ENCODE measurements around the gene UBL4A.
A peak's percentile ranks its signal among the peaks of the same experiment; 100 is the strongest.

UBL4A gene

DNA sequence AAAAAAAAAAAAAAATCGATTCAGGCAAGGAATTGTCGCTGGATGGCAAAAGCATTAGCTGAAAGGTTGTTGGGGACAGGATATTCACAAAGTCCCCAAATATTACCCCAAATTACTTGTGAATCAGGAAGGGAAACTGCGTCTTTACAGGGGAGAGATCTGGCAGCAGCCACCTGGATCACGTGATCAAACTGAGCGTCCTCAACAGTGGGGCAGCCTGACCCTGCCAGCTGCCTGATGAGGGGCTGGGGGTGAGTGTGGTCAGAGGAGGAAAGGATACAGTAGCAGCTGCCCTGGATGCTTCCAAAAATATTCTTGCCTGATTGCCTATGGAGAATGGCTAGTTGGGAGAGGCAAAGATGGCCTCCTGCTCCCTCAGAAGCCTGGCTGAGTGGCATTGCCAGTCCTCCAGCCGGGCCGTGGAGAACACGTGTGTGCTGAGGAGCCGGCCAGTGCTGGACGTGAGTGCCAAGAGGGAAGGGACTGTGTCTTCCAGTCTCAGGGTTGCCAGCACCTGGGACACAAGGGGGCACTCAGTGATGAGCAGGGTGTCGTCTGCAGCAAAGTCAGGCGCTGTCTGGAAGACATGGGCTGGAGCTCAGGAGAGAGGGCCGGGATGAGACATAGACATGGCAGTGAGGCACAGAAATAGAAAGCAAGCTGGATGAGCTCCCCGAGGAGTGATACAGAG lies 4.4 kb downstream of the UBL4A start:
- DNase-seq, result no peak

DNA sequence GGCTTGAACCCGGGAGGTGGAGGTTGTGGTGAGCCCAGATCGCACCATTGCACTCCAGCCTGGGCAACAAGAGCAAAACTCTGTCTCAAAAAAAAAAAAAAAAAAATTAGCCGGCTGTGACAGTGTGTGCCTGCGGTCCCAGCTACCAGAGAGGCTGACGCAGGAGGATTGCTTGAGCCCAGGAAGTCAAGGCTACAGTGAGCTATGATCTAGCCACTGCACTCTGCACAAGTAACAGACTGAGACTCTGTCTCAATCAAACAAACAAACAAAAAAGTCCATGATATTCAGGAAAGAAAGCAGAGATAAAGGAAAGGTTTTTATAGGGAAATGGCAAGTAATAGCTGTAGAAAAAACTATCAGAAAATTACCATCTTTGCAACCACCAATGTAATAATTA lies 5.2 kb downstream of the UBL4A start:
- no peak for DNase-seq

DNA sequence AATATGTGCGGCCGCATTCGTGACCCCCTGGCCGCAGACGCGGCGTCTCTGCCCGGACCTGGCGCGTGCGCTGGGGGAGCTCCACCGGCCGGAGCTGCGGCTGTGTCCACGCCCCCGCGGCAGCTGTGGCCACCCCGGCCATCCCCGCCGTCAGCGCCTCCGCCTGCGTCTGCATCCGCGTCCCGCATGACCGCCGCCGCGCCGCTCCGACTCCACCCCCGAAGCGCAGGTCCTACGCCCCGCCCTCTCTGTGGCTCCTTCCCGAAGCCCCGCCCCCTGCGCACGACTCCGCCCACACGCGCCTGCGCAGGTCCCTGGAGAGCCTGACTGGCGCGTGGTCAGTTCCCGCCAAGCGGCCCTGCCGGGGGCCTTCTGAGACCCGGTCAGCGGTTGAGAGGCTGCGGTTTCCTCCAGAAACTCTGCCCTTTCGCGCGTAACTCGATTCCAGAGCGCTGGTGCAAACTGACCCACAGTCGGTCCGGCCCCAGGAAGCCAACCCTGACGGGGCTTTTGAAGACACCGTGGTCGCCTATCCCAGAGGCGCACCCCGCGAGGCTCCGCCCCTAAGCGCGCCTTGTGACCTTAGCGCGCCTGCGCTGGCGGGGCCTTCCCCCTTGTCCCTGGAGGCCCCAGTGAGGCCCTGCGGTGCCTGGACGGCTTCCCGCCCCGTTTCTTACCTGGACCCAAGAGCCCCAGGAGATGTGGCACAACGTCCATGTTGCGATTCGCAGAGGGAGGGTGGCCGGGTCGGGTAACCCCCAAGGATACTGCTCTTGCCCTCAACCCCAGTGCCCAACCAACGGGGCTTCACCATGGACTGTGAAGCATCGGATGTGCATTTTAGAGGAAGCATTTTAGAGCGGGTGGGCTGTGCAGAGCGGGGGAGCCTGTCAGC lies 7.4 kb downstream of the UBL4A start, which contains the start of gene LAGE3:
Gene LAGE3 (minus strand): TSS at position 554 of the 895 bp plus-strand sequence. CDS start 366 bp downstream, at position 188.
- peak; percentile 82 to 87 (median 85) for DNase-seq

DNA sequence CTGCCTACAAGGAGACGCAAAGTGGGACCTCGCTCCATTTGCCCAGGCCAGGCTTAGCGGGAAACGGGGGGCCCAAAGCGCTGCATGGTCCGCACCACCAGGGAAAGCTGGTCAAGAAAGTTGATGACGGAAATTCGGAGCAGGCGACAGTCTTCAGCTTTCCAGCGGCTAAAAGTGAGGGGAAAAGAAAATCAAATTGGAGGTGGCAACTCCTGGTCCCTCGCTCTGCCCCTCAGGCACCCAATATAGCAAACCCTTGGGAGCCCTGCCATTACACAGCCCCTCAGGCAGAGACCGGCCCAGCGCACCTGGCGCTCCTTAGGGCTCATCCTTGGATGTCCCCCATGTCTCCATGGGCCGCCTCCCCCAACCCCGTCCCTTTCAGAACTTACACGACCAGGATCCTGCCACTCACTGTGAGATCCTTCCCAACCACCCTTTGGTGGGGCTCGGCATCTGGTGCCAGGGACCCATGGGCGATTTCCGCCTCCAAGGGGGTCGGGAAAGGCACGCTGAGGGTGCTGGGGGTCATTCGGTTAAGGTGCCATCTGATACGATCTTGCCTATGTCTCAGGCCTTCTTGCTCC lies 8.4 kb downstream of the UBL4A start:
- no peak for DNase-seq

DNA sequence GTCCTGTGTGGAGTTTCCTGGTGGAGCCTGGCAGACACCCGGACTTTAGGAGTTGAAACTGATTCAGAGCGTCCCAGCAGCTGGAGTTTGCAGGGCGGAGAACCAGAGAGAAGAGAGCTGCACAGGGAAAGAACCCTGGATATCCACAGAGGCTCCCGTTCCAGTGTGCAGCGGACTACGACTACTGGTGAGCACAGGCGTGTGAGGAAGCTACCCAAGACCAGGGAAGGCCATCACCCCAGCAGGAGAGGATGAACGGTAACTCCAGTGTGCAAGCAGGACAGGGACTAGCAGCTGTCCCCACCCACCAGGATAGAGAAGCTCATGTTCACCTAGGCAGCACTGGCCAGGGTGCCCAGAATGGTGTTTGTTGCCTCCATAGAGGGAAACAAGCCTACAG lies 9.6 kb downstream of the UBL4A start:
- no peak for DNase-seq

DNA sequence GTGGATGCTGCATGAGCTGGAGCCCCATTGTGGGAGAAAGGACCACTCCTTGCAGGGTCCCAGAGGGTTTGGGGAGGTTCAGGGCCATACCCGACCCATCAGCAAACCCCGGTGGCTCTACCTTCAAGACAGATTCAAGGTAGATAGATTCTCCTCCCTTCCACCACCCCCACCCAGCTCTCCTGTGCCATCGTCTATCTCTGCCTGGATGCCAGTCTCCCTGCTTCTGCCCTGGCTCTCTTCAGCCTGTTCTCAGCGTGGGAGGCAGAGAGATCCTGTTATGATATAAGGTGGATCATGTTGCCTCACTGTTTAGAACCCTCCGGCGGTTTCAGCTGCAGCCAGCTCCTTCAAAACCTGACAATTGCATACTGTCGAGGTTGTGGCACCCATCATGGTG lies 12.7 kb downstream of the UBL4A start:
- DNase-seq, result no peak

DNA sequence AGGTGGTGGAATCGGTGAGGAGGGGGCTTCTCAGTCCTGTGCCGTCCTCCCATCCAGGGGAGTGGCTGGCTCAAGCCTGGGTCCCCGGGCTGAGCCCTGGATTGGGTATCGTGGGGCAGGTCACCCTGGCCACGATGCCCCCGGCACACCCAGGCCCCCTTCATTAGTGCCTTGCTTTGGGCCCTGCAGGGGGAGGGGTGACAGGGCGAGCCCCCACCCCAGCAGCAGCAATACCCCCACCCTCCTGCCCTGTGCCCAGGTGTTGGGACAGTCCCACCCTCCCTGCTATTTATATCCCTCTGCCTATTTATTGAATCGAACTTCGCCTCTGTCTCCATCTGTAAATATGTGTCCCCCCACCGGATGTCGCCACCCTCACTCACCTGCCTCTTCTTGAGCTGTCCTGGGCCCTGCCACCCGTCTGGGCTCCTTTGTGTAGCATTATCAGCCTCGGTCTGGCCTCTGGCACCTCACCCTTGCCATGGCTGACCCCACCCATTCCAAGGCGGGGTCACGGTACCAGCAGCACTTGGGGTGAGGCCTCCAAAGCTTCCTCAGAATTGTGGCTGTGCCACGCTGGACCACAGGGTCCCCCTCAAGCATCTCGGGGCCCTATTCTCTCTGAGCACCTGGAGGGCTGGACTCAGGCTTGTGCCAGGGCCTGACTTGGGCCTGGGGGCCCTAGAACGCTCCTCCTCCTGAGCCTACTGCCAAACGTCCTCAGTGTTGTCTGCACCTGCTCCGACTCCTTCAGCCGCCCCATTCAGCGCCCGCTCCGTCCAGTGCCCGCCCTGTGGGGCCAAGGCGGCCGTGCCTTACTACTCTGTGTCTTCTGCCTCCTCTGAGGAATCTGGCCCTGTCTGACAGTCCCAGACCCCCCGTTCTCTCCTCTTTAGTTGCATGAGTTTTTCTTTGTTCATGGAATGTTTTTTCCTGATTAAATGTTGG lies 13.5 kb downstream of the UBL4A start:
- DNase-seq, result no peak

DNA sequence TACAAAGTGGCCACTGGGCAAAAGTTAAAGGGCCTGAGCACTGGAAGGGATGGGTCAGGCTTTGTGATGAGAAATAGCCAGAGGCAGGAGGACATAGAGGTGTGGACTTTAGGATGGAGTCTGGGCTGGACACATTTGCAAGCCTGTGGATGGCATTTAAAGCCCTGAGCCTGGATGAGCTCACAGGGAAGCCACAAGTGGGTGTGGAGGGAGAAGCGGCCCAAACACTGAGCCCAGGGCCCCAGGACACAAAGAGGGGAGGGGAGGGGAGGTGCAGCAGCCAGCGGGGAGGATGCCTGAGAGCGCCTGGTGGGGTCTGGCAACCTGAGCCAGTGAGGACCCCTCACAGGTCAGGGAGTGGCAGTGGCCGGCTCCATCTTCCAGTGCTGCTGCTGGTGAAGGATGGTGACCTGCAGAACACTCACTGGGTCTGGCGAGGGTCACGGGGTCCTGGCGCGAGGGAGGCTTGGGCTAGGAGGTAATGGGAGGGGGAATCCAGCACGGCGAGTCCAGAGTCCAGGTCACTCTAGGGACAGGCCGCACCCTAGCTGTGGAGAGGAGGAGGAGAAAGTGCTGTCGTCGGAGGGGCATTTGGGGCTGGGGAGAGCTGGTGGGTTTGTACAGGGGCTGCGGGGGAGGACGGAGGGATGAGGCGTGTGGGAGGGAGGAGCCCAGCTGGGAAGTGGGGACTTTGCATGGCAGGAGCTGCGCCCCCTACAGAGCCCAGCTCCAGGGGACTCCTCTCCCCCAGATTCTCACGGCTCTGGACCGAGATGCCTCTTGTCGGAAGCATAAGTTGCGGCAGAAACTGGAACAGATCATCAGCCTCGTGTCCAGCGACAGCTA lies 14.4 kb downstream of the UBL4A start:
- DNase-seq, result no peak

DNA sequence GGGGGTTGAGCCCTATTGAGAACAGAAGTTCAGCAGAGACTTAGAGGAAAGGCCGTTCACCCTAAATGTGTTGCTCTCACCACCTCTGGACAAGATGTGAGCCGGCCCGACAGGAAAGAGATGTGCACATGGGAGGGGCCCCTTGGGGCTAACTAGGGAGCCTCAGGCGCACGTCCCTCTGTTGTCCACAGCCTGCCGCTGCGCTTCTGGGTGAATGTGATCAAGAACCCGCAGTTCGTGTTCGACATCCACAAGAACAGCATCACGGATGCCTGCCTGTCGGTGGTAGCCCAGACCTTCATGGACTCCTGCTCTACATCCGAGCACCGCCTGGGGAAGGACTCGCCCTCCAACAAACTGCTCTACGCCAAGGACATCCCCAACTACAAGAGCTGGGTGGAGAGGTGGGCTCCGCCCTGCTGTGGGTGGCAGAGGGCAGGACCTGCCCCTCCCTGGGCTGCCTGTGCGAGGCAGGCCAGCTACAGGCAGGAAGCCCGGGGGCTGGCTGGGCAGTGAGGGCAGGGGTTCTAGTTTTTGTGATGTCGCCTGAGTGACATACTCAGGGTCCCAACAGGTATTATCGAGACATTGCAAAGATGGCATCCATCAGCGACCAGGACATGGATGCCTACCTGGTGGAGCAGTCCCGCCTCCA lies 15.4 kb downstream of the UBL4A start:
- DNase-seq, result no peak

DNA sequence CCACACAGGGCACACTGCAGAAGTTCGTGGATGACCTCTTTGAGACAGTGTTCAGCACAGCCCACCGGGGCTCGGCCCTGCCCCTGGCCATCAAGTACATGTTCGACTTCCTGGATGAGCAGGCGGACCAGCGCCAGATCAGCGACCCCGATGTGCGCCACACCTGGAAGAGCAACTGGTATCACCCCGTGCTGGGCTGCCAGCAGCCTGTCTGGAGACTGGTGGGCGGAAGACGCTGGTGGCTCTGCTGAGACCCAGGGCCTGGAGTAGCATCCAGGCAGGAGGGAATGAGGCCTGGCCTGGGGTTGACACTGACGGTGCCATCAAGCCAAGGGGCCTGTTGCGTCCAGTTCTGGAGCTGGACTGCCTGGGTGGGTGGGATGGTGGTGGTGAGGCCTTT lies 16.0 kb downstream of the UBL4A start:
- no peak for DNase-seq

DNA sequence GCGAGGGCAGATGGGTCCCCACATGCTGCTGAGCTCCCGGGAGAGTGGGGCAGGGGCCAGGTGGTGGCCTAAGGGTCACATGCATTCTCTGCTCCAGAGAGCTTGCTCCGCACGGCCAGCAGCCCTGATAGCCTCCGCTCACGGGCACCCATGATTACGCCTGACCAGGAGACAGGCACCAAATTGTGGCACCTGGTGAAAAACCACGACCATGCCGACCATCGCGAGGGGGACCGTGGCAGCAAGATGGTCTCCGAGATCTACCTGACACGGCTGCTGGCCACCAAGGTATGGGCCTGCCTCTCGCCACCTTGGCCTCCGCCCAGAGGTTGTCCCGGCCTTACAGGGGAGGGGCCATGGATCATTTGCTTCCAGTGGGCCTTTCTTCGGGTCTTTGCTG lies 16.5 kb downstream of the UBL4A start:
- DNase-seq, result no peak

DNA sequence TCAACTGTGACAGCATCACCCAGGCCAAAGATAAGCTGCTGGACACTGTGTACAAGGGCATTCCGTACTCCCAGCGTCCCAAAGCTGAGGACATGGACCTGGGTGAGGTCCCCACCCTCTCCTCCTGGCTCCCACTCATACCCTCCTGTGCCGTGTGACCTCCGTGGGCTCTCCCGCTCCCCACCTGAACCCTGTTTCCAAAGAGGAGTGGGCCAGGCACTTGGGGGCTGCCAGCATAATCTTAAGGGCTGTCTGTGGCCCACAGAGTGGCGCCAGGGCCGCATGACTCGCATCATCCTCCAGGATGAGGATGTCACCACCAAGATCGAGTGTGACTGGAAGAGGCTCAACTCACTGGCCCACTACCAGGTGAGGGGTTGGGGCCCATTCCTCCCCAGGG lies 17.3 kb downstream of the UBL4A start:
- no peak for DNase-seq

DNA sequence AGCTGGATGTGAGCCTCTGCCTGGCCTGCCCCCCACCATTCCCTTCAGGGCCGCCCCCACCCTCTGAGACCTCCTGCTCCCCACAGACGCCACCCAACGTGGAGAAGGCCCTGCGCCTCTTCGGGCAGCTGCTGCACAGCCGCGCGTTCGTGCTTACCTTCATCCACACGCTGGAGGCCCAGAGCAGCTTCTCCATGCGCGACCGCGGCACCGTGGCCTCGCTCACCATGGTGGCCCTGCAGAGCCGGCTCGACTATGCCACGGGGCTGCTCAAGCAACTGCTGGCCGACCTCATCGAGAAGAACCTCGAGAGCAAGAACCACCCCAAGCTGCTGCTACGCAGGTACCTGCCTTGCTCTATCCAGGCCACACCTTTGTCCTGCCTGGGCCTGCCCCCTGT lies 18.2 kb downstream of the UBL4A start:
- no peak for DNase-seq

DNA sequence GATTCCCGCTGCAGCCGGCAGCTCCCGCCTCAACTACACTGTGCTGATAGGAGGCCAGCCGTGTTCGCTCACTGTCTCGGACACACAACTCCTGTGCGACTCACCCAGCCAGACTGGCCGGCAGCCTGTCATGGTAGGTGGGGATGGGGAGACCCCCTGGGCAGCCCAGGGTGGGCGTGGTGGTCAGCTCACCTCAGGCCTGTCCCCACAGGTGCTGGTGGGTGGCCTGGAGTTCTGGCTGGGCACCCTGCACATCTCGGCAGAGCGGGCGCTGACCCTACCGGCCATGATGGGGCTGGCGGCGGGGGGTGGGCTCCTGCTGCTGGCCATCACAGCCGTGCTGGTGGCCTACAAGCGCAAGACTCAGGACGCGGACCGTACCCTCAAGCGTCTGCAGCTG lies 18.9 kb downstream of the UBL4A start:
- no peak for DNase-seq

DNA sequence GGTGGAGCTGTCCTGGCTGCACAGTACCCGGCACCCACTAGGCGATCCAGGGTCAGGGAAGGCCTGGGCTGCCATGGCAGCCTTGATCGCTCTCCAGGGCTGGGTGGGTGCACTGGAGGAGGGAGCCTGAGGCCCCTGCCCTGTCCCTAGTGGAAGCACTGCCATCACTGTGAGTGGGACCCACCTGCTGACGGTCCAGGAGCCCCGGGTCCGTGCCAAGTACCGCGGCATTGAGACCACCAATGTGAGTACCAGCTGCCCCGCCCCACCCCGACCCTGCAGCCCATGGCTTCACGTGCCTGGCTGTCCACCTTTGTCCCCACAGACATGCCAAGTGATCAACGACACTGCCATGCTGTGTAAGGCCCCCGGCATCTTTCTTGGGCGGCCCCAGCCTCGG lies 19.5 kb downstream of the UBL4A start:
- DNase-seq, result no peak

DNA sequence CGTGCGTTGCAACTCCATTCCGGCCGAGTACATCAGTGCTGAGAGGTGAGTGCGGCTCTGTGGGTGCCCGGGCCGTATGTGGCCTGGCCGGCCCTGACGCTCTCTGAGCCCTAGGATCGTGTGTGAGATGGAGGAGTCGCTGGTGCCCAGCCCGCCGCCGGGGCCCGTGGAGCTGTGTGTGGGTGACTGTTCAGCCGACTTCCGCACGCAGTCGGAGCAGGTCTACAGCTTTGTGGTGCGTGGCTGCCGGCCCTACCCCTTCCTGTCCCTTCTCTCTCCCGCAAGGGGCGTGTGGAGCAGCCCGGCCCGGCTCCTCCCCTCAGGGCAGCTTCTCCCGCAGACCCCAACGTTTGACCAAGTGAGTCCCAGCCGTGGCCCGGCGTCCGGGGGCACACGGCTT lies 20.4 kb downstream of the UBL4A start:
- DNase-seq, result no peak

DNA sequence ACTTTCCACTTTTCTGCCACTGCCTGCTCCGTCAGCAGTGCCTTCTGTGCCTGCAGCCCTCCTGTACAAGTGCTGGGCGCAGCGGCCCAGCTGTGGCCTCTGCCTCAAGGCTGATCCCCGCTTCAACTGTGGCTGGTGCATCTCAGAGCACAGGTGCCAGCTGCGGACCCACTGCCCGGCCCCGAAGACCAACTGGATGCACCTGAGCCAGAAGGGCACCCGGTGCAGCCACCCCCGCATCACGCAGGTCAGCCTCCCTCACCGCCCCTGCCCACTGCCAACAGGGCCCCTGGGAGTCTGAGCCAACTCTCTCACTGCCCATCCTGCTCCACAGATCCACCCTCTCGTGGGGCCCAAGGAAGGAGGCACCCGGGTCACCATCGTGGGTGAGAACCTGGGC lies 20.8 kb downstream of the UBL4A start:
- DNase-seq, result no peak

DNA sequence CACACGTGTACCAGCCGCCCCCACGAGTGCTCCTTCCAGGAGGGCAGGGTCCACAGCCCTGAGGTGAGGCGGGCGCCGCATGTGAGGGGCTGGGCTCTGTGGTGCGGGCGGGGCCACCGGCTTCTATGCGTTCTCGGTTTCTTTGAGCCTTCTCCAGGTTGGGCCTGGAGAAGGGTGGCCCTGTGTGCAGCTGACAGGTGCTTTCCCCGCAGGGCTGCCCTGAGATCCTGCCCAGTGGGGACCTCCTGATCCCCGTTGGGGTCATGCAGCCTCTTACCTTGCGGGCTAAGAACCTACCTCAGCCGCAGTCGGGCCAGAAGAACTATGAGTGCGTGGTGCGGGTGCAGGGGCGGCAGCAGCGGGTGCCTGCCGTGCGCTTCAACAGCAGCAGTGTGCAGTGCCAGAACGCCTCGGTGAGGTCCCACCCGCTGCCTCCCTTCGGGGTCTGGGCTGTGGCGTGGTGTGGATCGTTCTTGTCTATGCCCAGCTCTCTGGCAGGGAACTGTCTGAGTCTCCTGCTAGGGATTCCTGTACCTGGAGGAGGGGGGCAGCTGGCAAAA lies 21.5 kb downstream of the UBL4A start:
- no peak for DNase-seq

DNA sequence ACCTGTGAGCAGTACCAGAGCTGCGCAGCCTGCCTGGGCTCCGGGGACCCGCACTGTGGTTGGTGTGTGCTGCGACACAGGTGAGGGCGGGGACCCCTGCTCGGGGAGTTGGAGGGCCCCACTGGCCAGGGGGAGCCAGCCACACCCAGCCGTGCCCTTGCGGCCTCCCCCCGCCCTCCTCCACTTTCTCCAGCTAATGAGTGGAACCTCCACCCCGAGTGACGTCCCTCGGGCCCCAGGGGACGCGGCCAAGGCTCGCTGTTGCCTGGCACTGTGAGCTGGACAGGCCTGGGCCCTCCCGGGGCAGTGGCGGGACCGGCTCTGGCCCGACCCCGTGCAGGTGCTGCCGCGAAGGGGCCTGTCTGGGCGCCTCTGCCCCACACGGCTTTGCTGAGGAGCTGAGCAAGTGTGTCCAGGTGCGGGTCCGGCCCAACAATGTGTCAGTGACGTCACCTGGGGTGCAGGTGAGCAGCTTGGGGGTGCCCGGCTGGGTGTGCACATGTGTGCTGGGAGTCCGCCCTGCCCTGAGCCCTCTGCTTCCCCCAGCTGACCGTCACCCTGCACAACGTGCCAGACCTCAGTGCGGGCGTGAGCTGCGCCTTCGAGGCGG lies 22.7 kb downstream of the UBL4A start:
- DNase-seq, result no peak

DNA sequence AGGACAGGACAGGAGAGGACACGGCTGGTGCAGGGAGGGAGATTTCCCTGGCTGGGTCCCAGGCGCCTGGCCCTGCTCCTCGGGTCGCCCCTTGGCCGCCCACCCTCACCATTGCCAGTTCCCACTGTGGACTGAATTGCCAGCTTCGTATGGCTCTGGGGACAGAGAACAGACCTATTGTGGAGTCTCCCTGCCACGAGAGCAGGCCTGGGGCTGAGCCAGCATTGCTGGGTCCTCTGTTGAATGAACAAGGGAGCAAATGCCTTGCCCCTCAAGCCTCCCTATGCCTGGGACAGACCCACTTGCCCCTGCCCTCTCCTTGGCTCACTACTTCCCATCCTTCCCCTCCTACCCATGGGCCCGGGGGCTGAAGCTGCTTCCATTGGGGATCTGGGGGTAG lies 24.0 kb downstream of the UBL4A start:
- no peak for DNase-seq

All from activated CD4-positive, CD25-positive, alpha-beta regulatory T cell (primary cell).